Prostate gland (tissue), 2 donors: Measurements from ENCODE around the gene MLYCD.

ENCODE experiments used
- POLR2A ChIP-seq: fragments of 450-650 bp; IDR thresholded peaks from one replicate; pipeline ENCODE4 v1.6.1; 2016; ENCODE audit warnings: antibody characterized with exemption, mild to moderate bottlenecking
- POLR2AphosphoS5 ChIP-seq: sonication (generic); formaldehyde crosslinking; IDR thresholded peaks from one replicate; pipeline ENCODE4 v1.6.1; 2017; ENCODE audit warnings: antibody characterized with exemption
- TF ChIP-seq, protein P1 (sequence below), 4 experiments: fragments of 200-600 bp in 2 of 4; fragments of 450-650 bp in 2 of 4; sonication (generic) in 2 of 4; IDR thresholded peaks; 1 replicate in 3 of 4; 2 replicates in 1 of 4; pipeline ENCODE4 v1.5.1; 2016 to 2019; ENCODE audit warnings: antibody characterized with exemption in 4 of 4, mild to moderate bottlenecking in 2 of 4, moderate library complexity in 2 of 4

DNA sequence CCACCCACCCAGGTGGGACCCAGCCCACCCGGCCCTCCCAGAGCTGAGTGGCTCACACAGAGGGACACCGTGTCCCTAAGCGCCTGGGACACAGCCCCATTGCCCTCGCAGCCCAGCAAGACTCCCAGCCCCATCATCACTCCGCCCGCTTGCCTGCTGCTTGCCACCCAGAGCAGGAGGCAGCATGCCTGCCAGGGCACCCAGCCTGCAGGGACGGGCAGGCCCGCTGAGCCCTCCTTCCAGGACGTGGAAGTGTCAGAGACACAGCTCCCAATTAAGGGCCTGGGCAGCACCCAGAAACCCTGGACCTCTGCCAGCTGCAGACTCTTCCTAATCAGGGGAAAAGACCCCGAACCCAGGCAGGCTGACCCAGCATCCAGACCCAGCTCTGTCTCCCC is 36.9 kb downstream of the MLYCD start:
- TF ChIP-seq, protein P1, sequence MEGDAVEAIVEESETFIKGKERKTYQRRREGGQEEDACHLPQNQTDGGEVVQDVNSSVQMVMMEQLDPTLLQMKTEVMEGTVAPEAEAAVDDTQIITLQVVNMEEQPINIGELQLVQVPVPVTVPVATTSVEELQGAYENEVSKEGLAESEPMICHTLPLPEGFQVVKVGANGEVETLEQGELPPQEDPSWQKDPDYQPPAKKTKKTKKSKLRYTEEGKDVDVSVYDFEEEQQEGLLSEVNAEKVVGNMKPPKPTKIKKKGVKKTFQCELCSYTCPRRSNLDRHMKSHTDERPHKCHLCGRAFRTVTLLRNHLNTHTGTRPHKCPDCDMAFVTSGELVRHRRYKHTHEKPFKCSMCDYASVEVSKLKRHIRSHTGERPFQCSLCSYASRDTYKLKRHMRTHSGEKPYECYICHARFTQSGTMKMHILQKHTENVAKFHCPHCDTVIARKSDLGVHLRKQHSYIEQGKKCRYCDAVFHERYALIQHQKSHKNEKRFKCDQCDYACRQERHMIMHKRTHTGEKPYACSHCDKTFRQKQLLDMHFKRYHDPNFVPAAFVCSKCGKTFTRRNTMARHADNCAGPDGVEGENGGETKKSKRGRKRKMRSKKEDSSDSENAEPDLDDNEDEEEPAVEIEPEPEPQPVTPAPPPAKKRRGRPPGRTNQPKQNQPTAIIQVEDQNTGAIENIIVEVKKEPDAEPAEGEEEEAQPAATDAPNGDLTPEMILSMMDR (IDR thresholded peaks at IDR 0.05), result no peak
- no peak for TF ChIP-seq POLR2A
- TF ChIP-seq POLR2AphosphoS5, result no peak
